Nucleus accumbens (tissue), 56 donors: ENCODE data around the gene RDH11.
"Not testable (repeated sequence)": the region's sequence is repeated elsewhere in the genome, so short reads cannot be mapped to it uniquely, and the experiment has no call there.

Experiments
- DNase-seq, 56 donors: peaks; one replicate each; lab custom pipeline; 2025; lab: John Stamatoyannopoulos, UW

Gene RDH11

GRCh38 chr14:67695394-67695949, at the start of gene RDH11:
RDH11 (minus strand) TSS chr14:67695764; CDS start chr14:67695703, 61 bp downstream.
- peak; percentile 11 to 94 (median 78) for DNase-seq

GRCh38 chr14:67744046-67744445, 48.5 kb upstream of the RDH11 start:
- no peak for DNase-seq

GRCh38 chr14:67738740-67739504, 43.4 kb upstream of the RDH11 start:
- DNase-seq: peak in 14 of 56 donors; percentile 4 to 52 (median 14)

GRCh38 chr14:67736771-67737170, 41.2 kb upstream of the RDH11 start:
- no peak for DNase-seq

GRCh38 chr14:67735336-67736147, 40.0 kb upstream of the RDH11 start:
- DNase-seq: no peak

- no peak for DNase-seq
Observed at GRCh38 chr14:67734675-67735074, 39.1 kb upstream of the RDH11 start.

- no peak for DNase-seq
Observed at GRCh38 chr14:67733616-67734015, 38.1 kb upstream of the RDH11 start.

- DNase-seq: no peak
Observed at GRCh38 chr14:67729072-67729885, 33.7 kb upstream of the RDH11 start.

- DNase-seq: no peak
Observed at GRCh38 chr14:67728258-67728657, 32.7 kb upstream of the RDH11 start.

GRCh38 chr14:67727361-67727760, 31.8 kb upstream of the RDH11 start:
- no peak for DNase-seq

- no peak for DNase-seq
Observed at GRCh38 chr14:67725171-67725570, 29.6 kb upstream of the RDH11 start.

GRCh38 chr14:67722293-67722692, 26.7 kb upstream of the RDH11 start:
- DNase-seq: peak in 41 of 56 donors; percentile 3 to 61 (median 27)

- DNase-seq: no peak
Observed at GRCh38 chr14:67721875-67722274, 26.3 kb upstream of the RDH11 start.

- DNase-seq: no peak
Observed at GRCh38 chr14:67719866-67720265, 24.3 kb upstream of the RDH11 start.

GRCh38 chr14:67719385-67719784, 23.8 kb upstream of the RDH11 start:
- not testable (repeated sequence) for DNase-seq

GRCh38 chr14:67718265-67718664, 22.7 kb upstream of the RDH11 start:
- DNase-seq: no peak

GRCh38 chr14:67717048-67717447, 21.5 kb upstream of the RDH11 start:
- DNase-seq: no peak

- DNase-seq: no peak
Observed at GRCh38 chr14:67710209-67710608, 14.6 kb upstream of the RDH11 start.

GRCh38 chr14:67709796-67710195, 14.2 kb upstream of the RDH11 start:
- DNase-seq: not testable (repeated sequence)

- DNase-seq: not testable (repeated sequence)
Observed at GRCh38 chr14:67709346-67709745, 13.8 kb upstream of the RDH11 start.
